ENCODE data around the gene TSG101.

TSG101 gene

GRCh38 chr11:18524248-18524647, 2.5 kb downstream of the TSG101 start:
- Mint-ChIP-seq H3K27ac (no peak overlapping the region), H3K9me3 (no peaks in the 10 kb centered on the region), H3K36me3 (ENCODE audit: low read depth) (peaks cover 37% of the 10 kb centered on the region), H3K27me3 (no peaks in the 10 kb centered on the region), H3K4me1 (ENCODE audit: low read depth) (peaks cover 21% of the 10 kb centered on the region), H3K4me3 (no peak overlapping the region)
- intact Hi-C loops (cut with micrococcal nuclease) = no loop called here

- Mint-ChIP-seq H3K27me3 (no peaks in the 10 kb centered on the region), H3K4me3 (no peak overlapping the region), H3K9me3 (no peaks in the 10 kb centered on the region), H3K27ac (no peak overlapping the region), H3K36me3 (ENCODE audit: low read depth) (peaks cover 41% of the 10 kb centered on the region), H3K4me1 (ENCODE audit: low read depth) (peaks cover 15% of the 10 kb centered on the region)
- intact Hi-C loops (cut with micrococcal nuclease) = no loop called here
Measured at GRCh38 chr11:18523084-18523483, 3.7 kb downstream of the TSG101 start.

- peaks cover 43% of the 10 kb centered on the region for H3K36me3 Mint-ChIP-seq (ENCODE audit: low read depth)
- no peaks in the 10 kb centered on the region for H3K9me3 Mint-ChIP-seq
- peaks cover 15% of the 10 kb centered on the region for H3K4me1 Mint-ChIP-seq (ENCODE audit: low read depth)
- no peaks in the 10 kb centered on the region for H3K27me3 Mint-ChIP-seq
- intact Hi-C loops (cut with micrococcal nuclease) = no loop called here
- no peak overlapping the region for H3K4me3 Mint-ChIP-seq
- H3K27ac Mint-ChIP-seq = no peak overlapping the region
Measured at GRCh38 chr11:18522388-18522787, 4.4 kb downstream of the TSG101 start.

- Mint-ChIP-seq H3K27ac (no peak overlapping the region), H3K27me3 (no peaks in the 10 kb centered on the region), H3K4me1 (ENCODE audit: low read depth) (peaks cover 15% of the 10 kb centered on the region), H3K36me3 (ENCODE audit: low read depth) (peaks cover 40% of the 10 kb centered on the region), H3K9me3 (no peaks in the 10 kb centered on the region), H3K4me3 (no peak overlapping the region)
- intact Hi-C loops (cut with micrococcal nuclease) = no loop called here
Measured at GRCh38 chr11:18521122-18521521, 5.6 kb downstream of the TSG101 start.

- peaks cover 95% of the 10 kb centered on the region for H3K36me3 Mint-ChIP-seq (ENCODE audit: low read depth)
Measured at GRCh38 chr11:18502352-18502751, 24.4 kb downstream of the TSG101 start.

GRCh38 chr11:18501629-18502028, 25.1 kb downstream of the TSG101 start:
- H3K27ac Mint-ChIP-seq = no peak overlapping the region

More at GRCh38 chr11:18502352-18502751, 24.4 kb downstream of the TSG101 start:
- no peaks in the 10 kb centered on the region for H3K27me3 Mint-ChIP-seq
- H3K4me1 Mint-ChIP-seq (ENCODE audit: low read depth) = no peaks in the 10 kb centered on the region
- no peak overlapping the region for H3K27ac Mint-ChIP-seq
- intact Hi-C loops (cut with micrococcal nuclease) = no loop called here
- no peaks in the 10 kb centered on the region for H3K9me3 Mint-ChIP-seq
- no peak overlapping the region for H3K4me3 Mint-ChIP-seq

GRCh38 chr11:18498039-18498438, 28.7 kb downstream of the TSG101 start:
- Mint-ChIP-seq H3K27ac (no peak overlapping the region), H3K36me3 (ENCODE audit: low read depth) (peaks cover 77% of the 10 kb centered on the region), H3K4me1 (ENCODE audit: low read depth) (no peaks in the 10 kb centered on the region), H3K9me3 (no peaks in the 10 kb centered on the region), H3K4me3 (no peak overlapping the region), H3K27me3 (no peaks in the 10 kb centered on the region)
- intact Hi-C loops (cut with micrococcal nuclease) = loop anchor here (10.0 kb wide), 1 partner anchor 93 kb away; no protein-coding TSS in a partner anchor

More at GRCh38 chr11:18501629-18502028, 25.1 kb downstream of the TSG101 start:
- Mint-ChIP-seq H3K9me3 (no peaks in the 10 kb centered on the region), H3K27me3 (no peaks in the 10 kb centered on the region), H3K4me1 (ENCODE audit: low read depth) (no peaks in the 10 kb centered on the region), H3K4me3 (no peak overlapping the region), H3K36me3 (ENCODE audit: low read depth) (peaks cover 93% of the 10 kb centered on the region)
- intact Hi-C loops (cut with micrococcal nuclease) = no loop called here

GRCh38 chr11:18495703-18496102, 31.0 kb downstream of the TSG101 start:
- Mint-ChIP-seq H3K4me3 (no peak overlapping the region), H3K4me1 (ENCODE audit: low read depth) (no peaks in the 10 kb centered on the region), H3K9me3 (no peaks in the 10 kb centered on the region), H3K27me3 (no peaks in the 10 kb centered on the region), H3K27ac (no peak overlapping the region), H3K36me3 (ENCODE audit: low read depth) (peaks cover 71% of the 10 kb centered on the region)
- intact Hi-C loops (cut with micrococcal nuclease) = loop anchor here (10.0 kb wide), 1 partner anchor 91 kb away; no protein-coding TSS in a partner anchor

GRCh38 chr11:18495271-18495670, 31.5 kb downstream of the TSG101 start:
- no peaks in the 10 kb centered on the region for H3K4me1 Mint-ChIP-seq (ENCODE audit: low read depth)
- peaks cover 71% of the 10 kb centered on the region for H3K36me3 Mint-ChIP-seq (ENCODE audit: low read depth)
- H3K27ac Mint-ChIP-seq = no peak overlapping the region
- no peak overlapping the region for H3K4me3 Mint-ChIP-seq
- intact Hi-C loops (cut with micrococcal nuclease) = loop anchor here (10.0 kb wide), 1 partner anchor 90 kb away; no protein-coding TSS in a partner anchor
- no peaks in the 10 kb centered on the region for H3K9me3 Mint-ChIP-seq
- H3K27me3 Mint-ChIP-seq = no peaks in the 10 kb centered on the region

- no peak overlapping the region for H3K4me3 Mint-ChIP-seq
- H3K27me3 Mint-ChIP-seq = no peaks in the 10 kb centered on the region
- H3K9me3 Mint-ChIP-seq = no peaks in the 10 kb centered on the region
- H3K4me1 Mint-ChIP-seq (ENCODE audit: low read depth) = no peaks in the 10 kb centered on the region
- H3K27ac Mint-ChIP-seq = no peak overlapping the region
- intact Hi-C loops (cut with micrococcal nuclease) = loop anchor here (1.0 to 10.0 kb wide), 2 partner anchors 11 to 89 kb away; no protein-coding TSS in a partner anchor
- peaks cover 74% of the 10 kb centered on the region for H3K36me3 Mint-ChIP-seq (ENCODE audit: low read depth)
Measured at GRCh38 chr11:18493310-18493709, 33.4 kb downstream of the TSG101 start.

GRCh38 chr11:18492888-18493287, 33.9 kb downstream of the TSG101 start:
- no peak overlapping the region for H3K27ac Mint-ChIP-seq
- H3K27me3 Mint-ChIP-seq = no peaks in the 10 kb centered on the region
- no peak overlapping the region for H3K4me3 Mint-ChIP-seq
- H3K36me3 Mint-ChIP-seq (ENCODE audit: low read depth) = peaks cover 74% of the 10 kb centered on the region
- H3K4me1 Mint-ChIP-seq (ENCODE audit: low read depth) = no peaks in the 10 kb centered on the region
- intact Hi-C loops (cut with micrococcal nuclease) = loop anchor here (1.0 to 10.0 kb wide), 2 partner anchors 11 to 88 kb away; no protein-coding TSS in a partner anchor
- H3K9me3 Mint-ChIP-seq = no peaks in the 10 kb centered on the region

- H3K4me1 Mint-ChIP-seq (ENCODE audit: low read depth) = no peaks in the 10 kb centered on the region
- H3K4me3 Mint-ChIP-seq = no peak overlapping the region
- intact Hi-C loops (cut with micrococcal nuclease) = loop anchor here (10.0 kb wide), 1 partner anchor 87 kb away; no protein-coding TSS in a partner anchor
- no peaks in the 10 kb centered on the region for H3K27me3 Mint-ChIP-seq
- peaks cover 75% of the 10 kb centered on the region for H3K36me3 Mint-ChIP-seq (ENCODE audit: low read depth)
- no peaks in the 10 kb centered on the region for H3K9me3 Mint-ChIP-seq
- no peak overlapping the region for H3K27ac Mint-ChIP-seq
Measured at GRCh38 chr11:18491924-18492323, 34.8 kb downstream of the TSG101 start.

GRCh38 chr11:18490736-18491485, 35.8 kb downstream of the TSG101 start:
- no peaks in the 10 kb centered on the region for H3K4me1 Mint-ChIP-seq (ENCODE audit: low read depth)
- H3K36me3 Mint-ChIP-seq (ENCODE audit: low read depth) = peaks cover 73% of the 10 kb centered on the region
- no peak overlapping the region for H3K4me3 Mint-ChIP-seq
- intact Hi-C loops (cut with micrococcal nuclease) = loop anchor here (10.0 kb wide), 1 partner anchor 86 kb away; no protein-coding TSS in a partner anchor
- no peaks in the 10 kb centered on the region for H3K27me3 Mint-ChIP-seq
- H3K27ac Mint-ChIP-seq = no peak overlapping the region
- no peaks in the 10 kb centered on the region for H3K9me3 Mint-ChIP-seq

GRCh38 chr11:18490319-18490718, 36.4 kb downstream of the TSG101 start:
- Mint-ChIP-seq H3K27me3 (no peaks in the 10 kb centered on the region), H3K9me3 (no peaks in the 10 kb centered on the region), H3K4me1 (ENCODE audit: low read depth) (no peaks in the 10 kb centered on the region), H3K4me3 (no peak overlapping the region), H3K36me3 (ENCODE audit: low read depth) (peaks cover 71% of the 10 kb centered on the region), H3K27ac (no peak overlapping the region)
- intact Hi-C loops (cut with micrococcal nuclease) = loop anchor here (10.0 kb wide), 1 partner anchor 86 kb away; no protein-coding TSS in a partner anchor
